GM19035 (cell line): ENCODE data around the gene RBM47.

Experiments
- ATAC-seq: cut with Tn5 transposase; IDR thresholded peaks from one replicate; pipeline ENCODE4 v1.9.1; 2021; ENCODE audit not compliant: unreplicated experiment

Gene RBM47

GRCh38 chr4:40502220-40502619 is 127.4 kb downstream of the RBM47 start:
- no peak for ATAC-seq

- ATAC-seq, result no peak
Measured at GRCh38 chr4:40500781-40501180, 128.9 kb downstream of the RBM47 start.

- no peak for ATAC-seq
Measured at GRCh38 chr4:40493160-40493559, 136.5 kb downstream of the RBM47 start.

- ATAC-seq, result no peak
Measured at GRCh38 chr4:40492691-40493090, 137.0 kb downstream of the RBM47 start.

GRCh38 chr4:40490481-40490880 is 139.2 kb downstream of the RBM47 start:
- no peak for ATAC-seq

- ATAC-seq, result no peak
Measured at GRCh38 chr4:40489961-40490360, 139.7 kb downstream of the RBM47 start.

GRCh38 chr4:40486534-40486933 is 143.1 kb downstream of the RBM47 start:
- no peak for ATAC-seq

GRCh38 chr4:40484346-40485090 is 145.1 kb downstream of the RBM47 start:
- no peak for ATAC-seq

GRCh38 chr4:40482985-40483647 is 146.5 kb downstream of the RBM47 start:
- no peak for ATAC-seq

- ATAC-seq, result no peak
Measured at GRCh38 chr4:40481977-40482376, 147.7 kb downstream of the RBM47 start.

GRCh38 chr4:40480291-40480690 is 149.4 kb downstream of the RBM47 start:
- ATAC-seq, result no peak

GRCh38 chr4:40479378-40479777 is 150.3 kb downstream of the RBM47 start:
- no peak for ATAC-seq

- no peak for ATAC-seq
Measured at GRCh38 chr4:40475609-40476008, 154.1 kb downstream of the RBM47 start.

GRCh38 chr4:40473578-40474388 is 155.9 kb downstream of the RBM47 start:
- ATAC-seq, result no peak

- ATAC-seq, result no peak
Measured at GRCh38 chr4:40471923-40472322, 157.7 kb downstream of the RBM47 start.

- ATAC-seq, result no peak
Measured at GRCh38 chr4:40466789-40467188, 162.9 kb downstream of the RBM47 start.

GRCh38 chr4:40462326-40462725 is 167.3 kb downstream of the RBM47 start:
- ATAC-seq, result peak; percentile 68

GRCh38 chr4:40461879-40462278 is 167.8 kb downstream of the RBM47 start:
- no peak for ATAC-seq

GRCh38 chr4:40461062-40461461 is 168.6 kb downstream of the RBM47 start:
- ATAC-seq, result no peak

GRCh38 chr4:40458683-40459082 is 171.0 kb downstream of the RBM47 start:
- ATAC-seq, result no peak

GRCh38 chr4:40458109-40458508 is 171.6 kb downstream of the RBM47 start:
- ATAC-seq, result no peak
